NCI-H1930 (cell line): ENCODE measurements around the gene VPS13D.
"Not testable (repeated sequence)": the region's sequence is repeated elsewhere in the genome, so short reads cannot be mapped to it uniquely, and the experiment has no call there.

Experiments
- DNase-seq, 2 experiments: peaks; one replicate each; lab custom pipeline; 2025; lab: John Stamatoyannopoulos, UW

The VPS13D gene

GRCh38 chr1:12369258-12369657 lies 139.4 kb downstream of the VPS13D start:
- no peak for DNase-seq

DNA sequence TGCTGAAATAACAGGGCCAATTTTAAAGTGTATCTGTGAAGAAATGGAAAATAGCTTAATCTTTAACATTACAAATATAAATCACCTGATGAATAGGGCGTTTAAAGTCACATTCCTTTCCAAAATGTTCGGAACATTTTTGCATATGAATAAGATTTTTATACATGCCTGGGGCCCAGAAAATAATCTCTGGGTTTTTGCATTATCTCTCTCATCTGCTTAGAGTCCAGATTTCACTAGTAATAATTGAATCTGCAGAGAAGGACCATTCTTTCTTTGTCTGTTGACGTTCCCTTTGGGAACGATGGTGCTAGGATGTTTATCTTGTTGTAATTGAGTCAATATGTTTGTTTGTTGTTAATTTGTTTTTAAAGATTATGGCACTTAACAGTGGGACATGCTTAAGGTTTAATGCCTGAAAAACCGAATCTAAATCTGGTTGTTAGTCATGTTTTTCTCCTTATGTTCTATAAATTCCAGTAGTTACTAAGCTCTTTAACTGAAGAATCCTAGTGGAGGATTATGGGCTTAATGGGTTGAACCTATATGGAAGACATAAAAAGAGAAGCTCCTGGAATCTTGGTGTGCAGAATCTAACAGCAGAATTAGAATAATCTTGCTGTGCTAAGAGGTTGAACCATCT lies 140.6 kb downstream of the VPS13D start:
- no peak for DNase-seq

DNA sequence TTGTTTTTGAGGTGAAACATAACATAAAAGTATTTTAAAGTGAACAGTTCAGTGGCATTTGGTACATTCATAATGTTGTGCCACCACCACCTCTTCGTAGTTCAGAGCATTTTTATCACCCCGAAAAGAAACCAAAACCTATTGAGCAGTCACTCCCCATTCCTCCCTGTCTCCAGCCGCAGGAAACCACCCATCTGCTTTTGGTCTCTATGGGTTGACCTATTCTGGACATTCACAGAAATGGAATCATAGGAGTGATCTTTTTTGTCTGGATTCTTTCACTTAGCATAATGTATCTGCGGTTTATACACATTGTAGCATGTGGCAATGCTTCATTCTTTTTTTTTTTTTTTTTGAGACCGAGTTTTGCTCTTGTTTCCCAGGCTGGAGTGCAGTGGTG lies 141.2 kb downstream of the VPS13D start:
- DNase-seq: no peak

DNA sequence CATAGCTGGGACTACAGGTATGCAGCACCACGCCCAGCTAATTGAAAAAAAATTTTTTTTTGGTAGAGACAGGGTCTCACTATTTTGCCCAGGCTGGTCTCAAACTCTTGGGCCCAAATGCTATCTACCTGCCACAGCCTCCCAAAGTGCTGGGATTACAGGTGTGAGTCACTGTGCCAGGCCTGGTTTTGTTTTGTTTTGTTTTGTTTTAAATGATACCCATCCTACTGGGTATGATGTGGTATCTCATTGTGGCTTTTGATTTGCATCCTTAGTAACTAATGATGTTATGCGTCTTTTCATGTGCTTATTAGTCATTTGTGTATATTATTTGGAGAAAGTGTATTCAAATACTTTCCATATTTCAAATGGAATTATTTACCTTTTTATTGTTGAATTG lies 142.3 kb downstream of the VPS13D start:
- DNase-seq: no peak

GRCh38 chr1:12372761-12373160 lies 142.9 kb downstream of the VPS13D start:
- no peak for DNase-seq

- no peak for DNase-seq
These were observed 145.5 kb downstream of the VPS13D start for GRCh38 chr1:12375133-12375829.

DNA sequence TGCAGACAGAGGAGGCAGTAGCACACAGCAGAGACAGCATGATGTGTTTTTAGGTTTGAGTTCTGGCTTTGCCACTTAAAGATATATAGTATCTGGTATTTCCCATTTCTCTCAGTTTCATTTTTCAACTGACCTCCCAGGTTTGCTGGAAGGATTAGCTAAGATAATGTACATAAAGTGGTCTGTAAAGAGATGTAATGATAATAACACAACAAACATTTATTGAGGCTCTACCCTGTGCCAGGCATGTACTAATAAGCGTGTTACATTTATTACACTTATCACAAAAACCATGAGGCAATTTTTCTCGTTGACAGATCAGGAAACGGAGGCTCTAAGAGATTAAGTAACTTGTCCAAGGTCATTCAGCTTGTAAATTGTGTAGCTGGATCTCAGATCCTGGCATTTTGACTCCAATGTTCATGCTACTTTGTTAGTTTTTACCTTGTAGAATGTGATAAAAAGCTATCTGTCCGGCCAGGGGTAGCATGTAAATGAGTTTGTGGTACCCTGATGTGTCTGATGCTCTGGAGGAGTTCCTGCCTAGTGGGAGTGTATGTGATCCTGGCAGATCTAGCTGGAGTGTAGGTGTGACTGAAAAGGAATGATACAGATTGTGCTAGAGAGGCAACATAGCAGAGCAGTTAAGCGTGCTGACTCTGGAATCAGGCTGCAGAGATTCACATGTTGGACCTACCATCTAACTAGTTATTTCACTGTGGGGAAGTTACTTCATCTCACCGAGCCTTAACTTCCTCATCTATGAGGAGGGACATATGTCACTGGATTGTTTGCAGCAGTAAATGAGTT lies 146.6 kb downstream of the VPS13D start:
- DNase-seq: no peak

- DNase-seq: no peak
These were observed 150.8 kb downstream of the VPS13D start for GRCh38 chr1:12380326-12381249.

GRCh38 chr1:12383001-12383400 lies 153.2 kb downstream of the VPS13D start:
- no peak for DNase-seq

DNA sequence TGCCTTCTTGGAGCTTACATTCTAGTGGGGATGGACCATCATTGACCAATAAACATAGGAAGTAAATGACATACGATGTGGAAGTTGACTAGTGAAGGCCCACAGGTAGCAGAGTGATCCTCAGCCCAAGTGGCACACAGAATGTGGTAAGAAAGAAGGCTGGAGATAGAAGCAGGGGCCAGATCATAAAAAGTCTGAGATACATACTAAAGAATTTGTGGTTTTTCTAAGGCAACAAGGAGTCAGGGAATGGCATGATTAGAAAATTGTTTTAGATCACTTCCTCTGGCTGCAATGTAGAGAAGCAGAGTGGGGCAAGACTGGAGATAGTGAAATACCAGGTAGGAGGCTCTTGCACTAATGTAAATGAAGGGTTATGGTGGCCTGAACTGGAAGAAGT lies 154.0 kb downstream of the VPS13D start:
- DNase-seq: no peak

DNA sequence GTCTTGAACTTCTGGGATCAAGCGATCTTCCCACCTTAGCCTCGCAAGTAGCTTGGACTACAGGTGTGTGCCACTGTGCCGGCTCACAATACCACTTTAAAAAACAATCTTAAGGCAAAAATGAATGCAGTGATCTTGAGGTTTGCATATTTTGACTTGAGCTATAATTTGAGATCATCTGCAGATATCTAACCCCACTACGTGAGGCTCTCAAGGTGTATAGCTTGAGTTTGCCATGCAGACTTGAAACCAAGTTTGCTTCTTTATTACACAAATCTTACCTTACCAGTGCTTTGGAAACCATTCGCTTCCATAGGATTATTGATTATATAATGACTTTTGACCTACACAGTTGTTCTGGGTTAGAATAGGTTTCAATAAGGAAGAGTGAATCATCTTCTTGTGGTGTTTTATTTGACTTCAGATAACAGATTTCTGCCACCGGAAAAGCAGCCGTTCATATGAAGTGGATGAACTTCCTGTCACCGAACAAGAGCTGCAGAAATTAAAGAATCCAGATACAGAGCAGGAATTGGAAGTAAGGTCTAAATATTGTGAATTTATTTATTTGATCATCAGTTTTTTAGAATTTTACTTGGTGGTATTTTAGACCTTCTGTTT lies 155.1 kb downstream of the VPS13D start:
- DNase-seq: no peak

DNA sequence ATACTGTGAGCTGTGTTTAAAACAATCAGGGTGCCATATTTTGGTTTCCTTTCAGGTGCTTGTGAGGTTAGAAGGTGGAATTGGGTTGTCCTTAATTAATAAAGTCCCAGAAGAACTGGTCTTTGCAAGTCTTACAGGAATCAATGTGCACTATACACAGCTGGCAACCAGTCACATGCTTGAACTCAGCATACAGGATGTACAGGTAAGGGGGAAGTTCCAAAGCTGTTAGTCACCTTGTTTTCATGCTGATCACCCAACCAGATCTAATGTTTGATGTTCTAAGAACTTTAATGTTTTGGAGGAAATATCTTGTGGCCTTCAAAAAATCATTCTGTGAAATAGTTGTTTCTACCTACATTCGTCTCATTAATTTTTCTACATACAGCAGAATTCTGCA lies 156.3 kb downstream of the VPS13D start:
- no peak for DNase-seq

DNA sequence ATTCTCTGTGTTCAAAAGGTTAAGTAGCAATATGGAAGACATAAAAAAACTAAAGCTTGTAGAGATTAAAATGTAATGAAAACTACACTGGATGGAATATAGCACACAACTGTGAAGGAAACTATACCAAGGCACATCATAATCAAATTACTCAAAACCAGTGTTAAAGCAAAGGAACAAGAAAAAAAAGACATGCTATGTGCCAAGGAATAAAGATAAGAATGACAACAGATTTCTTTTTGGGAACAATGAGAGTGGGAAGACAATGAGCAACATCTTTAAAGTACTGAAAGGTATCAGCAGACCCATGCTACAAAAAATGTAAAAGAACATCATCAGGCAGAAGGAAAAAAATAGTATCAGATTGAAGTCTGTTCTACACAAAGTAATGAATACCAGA lies 157.8 kb downstream of the VPS13D start:
- DNase-seq: no peak

DNA sequence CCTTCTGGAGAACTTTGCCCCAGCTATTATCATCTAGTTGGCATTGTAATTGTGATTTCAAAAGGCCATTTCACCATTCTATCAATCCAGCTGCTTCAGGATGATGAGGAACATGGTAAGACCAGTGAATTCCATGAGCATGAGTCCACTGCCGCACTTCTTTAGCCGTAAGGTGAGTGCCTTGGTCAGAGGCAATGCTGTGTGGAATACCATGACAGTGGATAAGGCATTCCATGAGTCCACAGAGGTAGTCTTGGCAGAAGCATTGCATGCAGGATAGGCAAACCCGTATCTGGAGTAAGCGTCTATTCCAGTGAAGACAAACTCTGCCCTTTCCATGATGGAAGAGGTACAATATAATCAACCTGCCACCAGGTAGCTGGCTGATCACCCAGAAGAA lies 160.5 kb downstream of the VPS13D start:
- not testable (repeated sequence) for DNase-seq

GRCh38 chr1:12397462-12398450 lies 167.9 kb downstream of the VPS13D start:
- DNase-seq: no peak

DNA sequence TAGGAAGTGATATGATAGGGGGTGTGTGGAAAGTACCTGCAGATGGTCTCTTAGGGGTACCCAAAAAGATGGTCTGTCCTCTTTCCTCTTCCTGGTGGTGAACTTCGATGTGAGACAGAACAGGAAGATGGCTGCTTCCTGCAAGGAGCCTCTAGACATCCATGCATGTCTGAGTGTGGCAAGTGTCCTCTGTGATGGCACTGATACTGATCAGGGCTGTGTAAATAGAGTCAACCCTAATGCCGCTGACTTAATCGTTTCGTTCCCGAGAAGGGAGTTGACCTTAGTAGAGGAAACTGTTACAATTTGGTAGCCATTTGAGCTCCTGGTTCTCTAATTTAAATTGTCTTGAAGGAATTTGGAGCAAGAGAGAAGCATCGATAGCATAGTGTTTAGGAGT lies 168.6 kb downstream of the VPS13D start:
- no peak for DNase-seq

GRCh38 chr1:12400027-12400693 lies 170.3 kb downstream of the VPS13D start:
- no peak for DNase-seq

DNA sequence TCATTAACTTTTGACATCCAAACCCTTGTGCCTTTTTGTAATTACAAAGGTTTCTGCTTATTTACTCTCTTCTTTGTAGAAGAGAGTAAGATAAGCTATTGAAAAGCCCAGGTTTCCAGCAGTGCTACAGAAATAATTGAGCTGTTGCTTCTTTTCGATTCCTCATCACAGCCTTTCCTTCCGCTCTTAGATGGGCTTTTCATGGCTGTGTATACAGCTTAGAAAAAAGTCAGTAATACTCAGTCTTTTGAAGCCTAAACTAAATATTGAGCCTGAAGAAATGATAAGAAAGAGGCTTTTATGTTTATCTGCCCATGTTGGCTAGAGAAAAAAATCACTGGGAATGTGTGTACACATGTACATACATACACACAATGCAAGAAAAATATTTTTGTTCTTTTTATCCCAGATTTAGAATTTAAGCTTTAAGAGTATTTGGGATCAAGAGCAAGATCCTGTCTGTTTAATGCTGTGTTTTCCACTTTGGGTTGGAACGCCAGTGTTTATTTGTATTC lies 172.4 kb downstream of the VPS13D start:
- no peak for DNase-seq

GRCh38 chr1:12402842-12403241 lies 173.0 kb downstream of the VPS13D start:
- no peak for DNase-seq

DNA sequence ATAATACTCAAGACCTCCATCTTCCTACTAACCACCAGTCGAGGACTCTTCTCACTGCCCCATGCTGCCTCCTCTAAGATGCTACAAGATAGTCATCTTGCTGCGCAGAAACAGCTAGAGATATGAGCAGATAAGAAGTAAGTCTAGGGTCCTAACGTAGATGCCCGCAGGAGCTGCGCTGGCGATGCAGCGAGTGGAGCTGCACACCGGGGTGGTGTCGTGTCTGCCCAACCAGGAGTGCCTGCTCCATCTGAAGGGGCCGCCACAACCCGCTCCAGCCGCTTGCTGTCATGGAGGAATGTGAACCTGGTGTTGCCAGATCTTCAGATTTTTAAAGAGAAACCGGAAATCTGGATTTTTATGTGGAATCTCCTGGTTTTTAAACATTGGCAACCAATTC lies 175.1 kb downstream of the VPS13D start:
- DNase-seq: no peak
